Upper lobe of left lung (tissue), 4 donors: ENCODE results near the gene DQX1.

Experiments
- CTCF ChIP-seq, 6 experiments: fragments of 450-650 bp in 4 of 6; fragments of 200-600 bp in 2 of 6; sonication (generic) in 2 of 6; IDR thresholded peaks; one replicate each; pipeline ENCODE4 v1.5.1; 2016 to 2019; ENCODE audit warnings: antibody characterized with exemption in 6 of 6
- EP300 ChIP-seq, 4 donors: sonication (generic); formaldehyde crosslinking; IDR thresholded peaks; one replicate each; pipeline ENCODE4 v1.5.1; 2017; ENCODE audit warnings: antibody characterized with exemption in 4 of 4, control low read depth in 2 of 4
- POLR2A ChIP-seq, 4 donors: fragments of 450-650 bp; IDR thresholded peaks; one replicate each; pipeline ENCODE4 v1.5.1; 2016 to 2017; ENCODE audit warnings: antibody characterized with exemption in 4 of 4, mild to moderate bottlenecking in 2 of 4
- POLR2AphosphoS5 ChIP-seq, 2 donors: sonication (generic); formaldehyde crosslinking; IDR thresholded peaks; one replicate each; pipeline ENCODE4 v1.5.1; 2017; ENCODE audit warnings: antibody characterized with exemption in 2 of 2

- TF ChIP-seq CTCF (IDR thresholded peaks at IDR 0.05) (no peak), POLR2A (IDR thresholded peaks at IDR 0.05) (no peak), POLR2AphosphoS5 (IDR thresholded peaks at IDR 0.05) (no peak), EP300 (IDR thresholded peaks at IDR 0.05) (no peak)
These were observed 26.6 kb downstream of the DQX1 start, which contains the start of gene LBX2 for GRCh38 chr2:74499267-74499939.
